ENCODE data around the gene NBEAL2.

NBEAL2 gene

DNA sequence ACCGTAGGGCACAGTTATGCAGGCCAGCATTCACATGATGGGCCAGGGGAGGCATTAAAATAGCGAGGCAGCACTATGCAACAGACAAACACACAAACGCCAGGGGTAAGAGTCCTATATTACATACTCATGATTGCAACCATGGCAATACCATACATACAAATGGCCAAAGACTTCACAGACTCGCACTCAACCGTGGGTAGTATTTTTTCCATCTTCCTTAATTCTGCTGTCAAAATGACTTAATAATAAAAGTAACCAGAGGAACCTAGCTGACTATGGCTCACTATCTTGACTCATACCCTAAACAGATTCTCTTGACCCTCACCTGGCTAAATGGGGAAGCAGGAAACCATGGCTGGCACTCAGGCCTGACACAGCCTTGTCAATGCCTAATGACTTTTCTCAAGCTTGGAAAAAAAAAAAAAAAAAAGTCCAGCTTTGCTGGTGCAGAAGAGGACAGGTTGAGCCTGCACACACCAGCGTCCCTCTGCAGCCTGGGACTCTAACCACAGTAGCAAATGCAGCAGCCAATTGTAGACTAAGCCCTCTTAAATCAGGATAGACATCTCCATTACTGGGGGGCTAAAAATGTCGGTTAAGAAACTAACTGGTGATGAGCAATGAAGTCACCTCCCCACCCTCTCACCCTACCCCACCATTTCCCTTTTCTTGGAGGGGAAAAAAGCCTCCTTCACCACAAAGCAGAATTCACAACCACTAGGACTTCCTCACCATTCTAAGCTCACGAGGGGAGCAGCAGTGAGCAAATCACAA, 26.0 kb upstream of the NBEAL2 start:
- peaks cover 35 to 43% of the 10 kb centered on the region in 2 donors for H3K4me1 ChIP-seq (ENCODE audit: control insufficient read depth in 2 of 2, insufficient read depth in 2 of 2, low read length in 2 of 2)
- peak overlapping the region in 1 of 2 donors; percentile 11 for H3K27ac ChIP-seq (ENCODE audit: low read depth in 2 of 2, low read length in 2 of 2)

DNA sequence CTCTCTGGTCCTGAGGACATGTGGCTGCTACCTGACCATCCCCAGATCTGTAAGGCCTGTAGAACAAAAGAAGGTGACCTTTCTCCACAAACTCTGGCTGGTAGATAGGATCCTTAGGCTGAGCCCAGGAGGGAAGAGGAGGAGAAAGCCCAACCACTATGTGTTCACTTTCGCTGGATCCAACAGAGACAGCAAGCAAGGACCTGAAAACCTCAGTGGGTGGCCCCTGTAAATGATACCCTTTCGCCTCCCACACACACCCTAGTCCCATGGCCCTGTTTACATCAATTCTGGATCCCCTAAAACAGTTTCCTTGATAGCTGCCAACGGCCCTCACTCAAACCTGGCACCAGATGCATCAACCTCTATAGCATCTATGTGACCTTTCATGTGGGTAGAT, 25.3 kb upstream of the NBEAL2 start:
- Histone ChIP-seq H3K4me3 (ENCODE audit: low read length in 2 of 2) (no peak overlapping the region), H3K36me3 (ENCODE audit: control insufficient read depth in 2 of 2, insufficient read depth in 2 of 2, low read length in 2 of 2) (no peaks in the 10 kb centered on the region), H3K27me3 (ENCODE audit: control insufficient read depth in 2 of 2, insufficient read depth in 2 of 2, low read length in 2 of 2) (no peaks in the 10 kb centered on the region), H3K27ac (ENCODE audit: low read depth in 2 of 2, low read length in 2 of 2) (no peak overlapping the region), H3K9me3 (ENCODE audit: control insufficient read depth in 2 of 2, low read length in 2 of 2) (no peaks in the 10 kb centered on the region), H3K9ac (ENCODE audit: low read depth in 1 of 2, low read length in 2 of 2) (no peak overlapping the region), H3K4me1 (ENCODE audit: control insufficient read depth in 2 of 2, insufficient read depth in 2 of 2, low read length in 2 of 2) (peaks cover 33 to 43% of the 10 kb centered on the region in 2 donors)

More for the DNA sequence above, 26.0 kb upstream of the NBEAL2 start:
- Histone ChIP-seq H3K9ac (ENCODE audit: low read depth in 1 of 2, low read length in 2 of 2) (no peak overlapping the region), H3K9me3 (ENCODE audit: control insufficient read depth in 2 of 2, low read length in 2 of 2) (no peaks in the 10 kb centered on the region), H3K4me3 (ENCODE audit: low read length in 2 of 2) (no peak overlapping the region), H3K27me3 (ENCODE audit: control insufficient read depth in 2 of 2, insufficient read depth in 2 of 2, low read length in 2 of 2) (no peaks in the 10 kb centered on the region), H3K36me3 (ENCODE audit: control insufficient read depth in 2 of 2, insufficient read depth in 2 of 2, low read length in 2 of 2) (no peaks in the 10 kb centered on the region)

DNA sequence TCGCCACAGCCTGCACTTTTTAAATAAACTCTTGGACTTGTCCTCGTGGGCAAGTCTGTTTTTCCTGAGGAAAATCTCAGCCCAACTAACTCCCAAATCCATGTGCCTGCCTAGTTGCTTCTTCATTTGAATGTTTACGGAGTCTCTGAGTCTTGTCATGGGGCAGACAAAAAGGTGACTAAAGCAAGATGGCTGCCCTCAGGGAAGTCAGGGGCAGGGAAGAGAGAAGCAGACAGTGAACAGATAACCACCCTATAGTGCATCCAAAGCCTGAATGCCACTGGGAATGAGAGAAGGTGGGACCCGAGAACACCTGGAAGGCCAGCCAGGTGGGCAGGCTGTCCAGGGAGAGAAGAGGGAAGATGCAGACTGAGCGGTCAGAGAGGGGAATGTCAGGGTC, 24.3 kb upstream of the NBEAL2 start:
- Histone ChIP-seq H3K9ac (ENCODE audit: low read depth in 1 of 2, low read length in 2 of 2) (no peak overlapping the region), H3K9me3 (ENCODE audit: control insufficient read depth in 2 of 2, low read length in 2 of 2) (no peaks in the 10 kb centered on the region), H3K27ac (ENCODE audit: low read depth in 2 of 2, low read length in 2 of 2) (no peak overlapping the region), H3K36me3 (ENCODE audit: control insufficient read depth in 2 of 2, insufficient read depth in 2 of 2, low read length in 2 of 2) (peaks cover 0 to 3% of the 10 kb centered on the region in 2 donors), H3K4me3 (ENCODE audit: low read length in 2 of 2) (no peak overlapping the region), H3K4me1 (ENCODE audit: control insufficient read depth in 2 of 2, insufficient read depth in 2 of 2, low read length in 2 of 2) (peaks cover 33 to 47% of the 10 kb centered on the region in 2 donors), H3K27me3 (ENCODE audit: control insufficient read depth in 2 of 2, insufficient read depth in 2 of 2, low read length in 2 of 2) (no peaks in the 10 kb centered on the region)

DNA sequence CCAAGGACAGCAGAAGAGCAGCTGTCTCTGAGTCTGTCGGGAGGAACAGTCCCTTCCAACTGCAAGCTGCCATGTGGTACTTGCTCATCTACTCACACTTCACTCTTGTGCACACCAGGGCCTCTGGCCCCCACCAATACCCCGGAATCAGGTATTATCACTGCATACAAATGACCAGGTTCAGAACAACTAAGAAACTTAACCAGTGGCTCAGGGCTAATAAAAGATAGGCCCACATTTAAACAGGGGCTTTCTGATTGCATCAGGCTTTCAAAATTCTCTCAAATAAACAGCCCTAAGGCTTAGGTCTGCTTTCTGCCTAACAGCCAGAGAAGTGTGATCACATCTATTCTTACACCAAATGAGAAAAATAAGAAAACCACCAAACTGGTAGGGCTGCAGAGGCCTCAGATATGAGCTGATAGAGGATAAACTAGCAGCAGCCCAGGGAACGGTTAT, 23.6 kb upstream of the NBEAL2 start:
- Histone ChIP-seq H3K4me3 (ENCODE audit: low read length in 2 of 2) (no peak overlapping the region), H3K36me3 (ENCODE audit: control insufficient read depth in 2 of 2, insufficient read depth in 2 of 2, low read length in 2 of 2) (peaks cover 0 to 3% of the 10 kb centered on the region in 2 donors), H3K9ac (ENCODE audit: low read depth in 1 of 2, low read length in 2 of 2) (no peak overlapping the region), H3K9me3 (ENCODE audit: control insufficient read depth in 2 of 2, low read length in 2 of 2) (no peaks in the 10 kb centered on the region), H3K27me3 (ENCODE audit: control insufficient read depth in 2 of 2, insufficient read depth in 2 of 2, low read length in 2 of 2) (no peaks in the 10 kb centered on the region), H3K27ac (ENCODE audit: low read depth in 2 of 2, low read length in 2 of 2) (no peak overlapping the region), H3K4me1 (ENCODE audit: control insufficient read depth in 2 of 2, insufficient read depth in 2 of 2, low read length in 2 of 2) (peaks cover 36 to 48% of the 10 kb centered on the region in 2 donors)

DNA sequence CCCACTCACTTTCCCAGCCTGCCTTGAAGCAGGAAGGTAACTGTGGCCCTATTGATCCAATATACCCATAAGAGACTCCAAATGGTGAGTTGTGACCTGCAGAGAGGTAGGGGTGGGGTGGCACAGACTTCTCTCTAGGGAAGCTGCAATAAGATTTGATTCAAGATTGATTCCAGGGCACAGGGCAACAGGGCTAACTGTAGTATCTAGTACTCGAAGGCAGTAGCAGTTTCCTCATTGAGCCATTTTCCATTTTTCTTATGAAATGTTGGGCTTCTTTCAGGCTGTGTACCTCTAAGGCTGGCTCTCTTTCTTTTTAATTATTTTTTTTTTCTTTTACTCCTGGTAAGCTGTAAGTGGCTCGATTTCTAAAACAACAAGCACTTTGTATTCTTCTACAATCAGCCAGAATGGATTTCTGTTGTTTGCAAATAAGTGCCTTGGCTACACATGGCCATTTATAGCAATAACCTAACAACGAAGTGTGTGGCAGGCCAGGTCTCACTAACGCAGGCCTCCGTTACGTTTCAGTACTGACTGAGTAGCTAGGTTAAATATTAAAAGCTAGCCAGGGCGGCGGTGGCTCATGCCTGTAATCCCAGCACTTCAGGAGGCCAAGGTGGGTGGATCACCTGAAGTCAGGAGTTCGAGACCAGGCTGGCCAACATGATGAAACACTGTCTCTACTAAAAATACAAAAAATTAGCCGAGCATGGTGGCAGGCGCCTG, 22.2 kb upstream of the NBEAL2 start:
- H3K9me3 ChIP-seq (ENCODE audit: control insufficient read depth in 2 of 2, low read length in 2 of 2): no peaks in the 10 kb centered on the region
- peaks cover 39 to 49% of the 10 kb centered on the region in 2 donors for H3K4me1 ChIP-seq (ENCODE audit: control insufficient read depth in 2 of 2, insufficient read depth in 2 of 2, low read length in 2 of 2)
- no peak overlapping the region for H3K9ac ChIP-seq (ENCODE audit: low read depth in 1 of 2, low read length in 2 of 2)
- no peak overlapping the region for H3K4me3 ChIP-seq (ENCODE audit: low read length in 2 of 2)
- peak overlapping the region; percentile 11 to 23 for H3K27ac ChIP-seq (ENCODE audit: low read depth in 2 of 2, low read length in 2 of 2)
- H3K36me3 ChIP-seq (ENCODE audit: control insufficient read depth in 2 of 2, insufficient read depth in 2 of 2, low read length in 2 of 2): peaks cover 0 to 3% of the 10 kb centered on the region in 2 donors
- no peaks in the 10 kb centered on the region for H3K27me3 ChIP-seq (ENCODE audit: control insufficient read depth in 2 of 2, insufficient read depth in 2 of 2, low read length in 2 of 2)

DNA sequence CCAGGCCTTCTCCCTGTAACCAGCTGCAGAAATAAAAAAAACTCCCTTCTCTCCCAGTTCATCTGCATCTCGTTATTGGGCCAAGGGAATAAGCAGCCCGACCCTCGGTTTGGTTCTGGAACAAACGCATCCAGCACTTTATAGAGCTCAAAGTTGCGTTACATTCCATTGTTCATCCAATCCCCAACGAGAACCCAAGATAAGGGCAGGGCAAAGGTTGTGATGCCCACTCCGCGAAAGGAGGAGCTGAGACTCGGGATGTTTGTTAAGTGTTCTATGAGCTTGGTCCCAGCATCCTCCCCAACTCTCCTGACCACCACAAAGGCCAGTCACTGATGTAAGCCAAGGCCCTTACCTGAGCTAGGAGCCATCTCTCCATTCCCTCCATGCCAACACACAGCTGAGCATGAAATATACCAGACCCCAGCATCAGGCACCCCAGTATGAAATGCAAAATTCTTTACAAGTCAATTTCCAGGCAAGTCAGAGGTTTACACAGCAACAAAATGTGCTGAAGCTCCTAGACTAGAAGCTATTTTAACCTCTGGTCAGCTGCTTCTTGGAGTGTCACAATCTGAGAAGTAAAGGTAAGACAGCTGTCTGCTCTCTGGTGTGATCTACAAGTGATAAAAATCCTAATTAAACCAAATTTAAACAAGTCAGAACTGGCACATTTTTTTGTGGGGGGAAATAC, 20.9 kb upstream of the NBEAL2 start:
- H3K4me3 ChIP-seq (ENCODE audit: low read length in 2 of 2): no peak overlapping the region
- H3K27me3 ChIP-seq (ENCODE audit: control insufficient read depth in 2 of 2, insufficient read depth in 2 of 2, low read length in 2 of 2): no peaks in the 10 kb centered on the region
- peaks cover 39 to 49% of the 10 kb centered on the region in 2 donors for H3K4me1 ChIP-seq (ENCODE audit: control insufficient read depth in 2 of 2, insufficient read depth in 2 of 2, low read length in 2 of 2)
- H3K27ac ChIP-seq (ENCODE audit: low read depth in 2 of 2, low read length in 2 of 2): no peak overlapping the region
- H3K36me3 ChIP-seq (ENCODE audit: control insufficient read depth in 2 of 2, insufficient read depth in 2 of 2, low read length in 2 of 2): peaks cover 0 to 3% of the 10 kb centered on the region in 2 donors
- H3K9me3 ChIP-seq (ENCODE audit: control insufficient read depth in 2 of 2, low read length in 2 of 2): no peaks in the 10 kb centered on the region
- H3K9ac ChIP-seq (ENCODE audit: low read depth in 1 of 2, low read length in 2 of 2): no peak overlapping the region

DNA sequence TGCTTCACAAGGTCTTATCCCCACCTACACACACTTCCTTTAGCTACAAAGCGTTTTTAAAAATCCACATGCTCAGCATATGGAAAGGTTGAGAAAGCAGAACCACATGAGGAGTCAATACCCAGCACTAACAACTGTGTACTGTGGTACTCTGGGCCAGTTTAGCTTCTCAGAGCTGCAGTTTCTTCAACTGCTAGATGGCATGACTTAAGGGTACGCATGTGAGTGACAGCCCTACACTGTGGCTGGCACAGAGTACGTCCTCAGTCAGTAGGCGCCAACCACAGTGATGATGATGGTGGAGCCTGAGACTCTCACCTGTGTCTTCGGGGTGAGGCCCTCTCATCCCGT, 20.3 kb upstream of the NBEAL2 start:
- Histone ChIP-seq H3K4me3 (ENCODE audit: low read length in 2 of 2) (no peak overlapping the region), H3K36me3 (ENCODE audit: control insufficient read depth in 2 of 2, insufficient read depth in 2 of 2, low read length in 2 of 2) (peaks cover 0 to 3% of the 10 kb centered on the region in 2 donors), H3K9ac (ENCODE audit: low read depth in 1 of 2, low read length in 2 of 2) (no peak overlapping the region), H3K4me1 (ENCODE audit: control insufficient read depth in 2 of 2, insufficient read depth in 2 of 2, low read length in 2 of 2) (peaks cover 39 to 44% of the 10 kb centered on the region in 2 donors), H3K27me3 (ENCODE audit: control insufficient read depth in 2 of 2, insufficient read depth in 2 of 2, low read length in 2 of 2) (no peaks in the 10 kb centered on the region), H3K9me3 (ENCODE audit: control insufficient read depth in 2 of 2, low read length in 2 of 2) (no peaks in the 10 kb centered on the region), H3K27ac (ENCODE audit: low read depth in 2 of 2, low read length in 2 of 2) (peak overlapping the region in 1 of 2 donors; percentile 7)

DNA sequence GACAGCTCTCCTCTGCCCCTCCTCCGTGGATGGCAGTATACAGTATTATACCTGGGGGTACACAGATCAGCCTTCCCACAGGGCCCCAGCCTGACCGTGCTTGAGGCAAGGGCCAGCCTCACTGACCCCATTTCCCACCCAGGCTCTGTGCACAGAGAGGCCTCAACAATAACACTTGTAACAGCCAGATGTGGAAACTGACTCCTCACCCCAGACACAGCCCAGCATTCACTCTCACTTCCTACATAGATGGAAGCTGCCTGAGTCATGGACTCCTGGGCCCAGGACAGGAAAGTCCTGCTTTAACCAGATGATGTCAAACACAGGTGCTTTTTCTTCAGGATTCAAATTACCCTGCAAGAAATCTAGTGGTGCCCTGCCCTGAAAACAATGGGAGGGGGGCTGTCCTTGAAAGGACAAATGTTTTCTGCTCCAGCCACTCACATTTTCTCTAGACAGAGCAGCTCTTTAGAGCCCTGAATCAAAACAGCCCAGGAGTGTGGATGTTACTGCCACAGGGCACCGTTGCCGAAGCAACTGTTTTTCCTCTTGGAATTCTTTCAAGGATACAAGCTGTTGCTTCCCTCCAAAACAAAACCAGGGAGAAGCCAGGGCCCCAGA, 19.3 kb upstream of the NBEAL2 start:
- Histone ChIP-seq H3K9me3 (ENCODE audit: control insufficient read depth in 2 of 2, low read length in 2 of 2) (no peaks in the 10 kb centered on the region), H3K9ac (ENCODE audit: low read depth in 1 of 2, low read length in 2 of 2) (no peak overlapping the region), H3K27me3 (ENCODE audit: control insufficient read depth in 2 of 2, insufficient read depth in 2 of 2, low read length in 2 of 2) (no peaks in the 10 kb centered on the region), H3K36me3 (ENCODE audit: control insufficient read depth in 2 of 2, insufficient read depth in 2 of 2, low read length in 2 of 2) (peaks cover 0 to 3% of the 10 kb centered on the region in 2 donors), H3K27ac (ENCODE audit: low read depth in 2 of 2, low read length in 2 of 2) (peak overlapping the region in 1 of 2 donors; percentile 7), H3K4me3 (ENCODE audit: low read length in 2 of 2) (no peak overlapping the region), H3K4me1 (ENCODE audit: control insufficient read depth in 2 of 2, insufficient read depth in 2 of 2, low read length in 2 of 2) (peaks cover 42 to 44% of the 10 kb centered on the region in 2 donors)

DNA sequence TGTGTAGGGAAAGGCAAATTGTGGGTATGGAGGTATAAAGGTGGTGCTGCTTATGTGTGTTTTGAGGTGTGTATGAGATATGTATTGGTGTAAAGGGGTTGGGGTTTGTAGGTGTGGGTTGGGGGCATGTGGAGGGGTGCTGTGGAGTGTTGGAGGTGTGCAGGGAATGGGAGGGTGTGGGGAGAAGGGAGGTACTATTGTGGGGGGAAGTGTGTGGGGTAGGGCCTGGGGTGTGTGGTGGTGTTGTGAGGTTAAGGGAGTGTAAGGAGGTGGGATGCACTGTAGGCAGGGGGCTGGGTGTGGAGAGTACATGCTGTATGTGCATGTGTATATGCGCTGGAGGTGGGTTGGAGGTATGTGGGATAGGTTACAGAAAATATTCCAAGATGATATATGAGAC, 18.6 kb upstream of the NBEAL2 start:
- Histone ChIP-seq H3K4me3 (ENCODE audit: low read length in 2 of 2) (no peak overlapping the region), H3K36me3 (ENCODE audit: control insufficient read depth in 2 of 2, insufficient read depth in 2 of 2, low read length in 2 of 2) (peaks cover 0 to 3% of the 10 kb centered on the region in 2 donors), H3K4me1 (ENCODE audit: control insufficient read depth in 2 of 2, insufficient read depth in 2 of 2, low read length in 2 of 2) (peaks cover 40 to 49% of the 10 kb centered on the region in 2 donors), H3K9me3 (ENCODE audit: control insufficient read depth in 2 of 2, low read length in 2 of 2) (no peaks in the 10 kb centered on the region), H3K27ac (ENCODE audit: low read depth in 2 of 2, low read length in 2 of 2) (no peak overlapping the region), H3K27me3 (ENCODE audit: control insufficient read depth in 2 of 2, insufficient read depth in 2 of 2, low read length in 2 of 2) (no peaks in the 10 kb centered on the region), H3K9ac (ENCODE audit: low read depth in 1 of 2, low read length in 2 of 2) (no peak overlapping the region)

Data from mucosa of rectum (tissue), 2 donors.